ENCODE results near the gene HERC6.

HERC6 gene

DNA sequence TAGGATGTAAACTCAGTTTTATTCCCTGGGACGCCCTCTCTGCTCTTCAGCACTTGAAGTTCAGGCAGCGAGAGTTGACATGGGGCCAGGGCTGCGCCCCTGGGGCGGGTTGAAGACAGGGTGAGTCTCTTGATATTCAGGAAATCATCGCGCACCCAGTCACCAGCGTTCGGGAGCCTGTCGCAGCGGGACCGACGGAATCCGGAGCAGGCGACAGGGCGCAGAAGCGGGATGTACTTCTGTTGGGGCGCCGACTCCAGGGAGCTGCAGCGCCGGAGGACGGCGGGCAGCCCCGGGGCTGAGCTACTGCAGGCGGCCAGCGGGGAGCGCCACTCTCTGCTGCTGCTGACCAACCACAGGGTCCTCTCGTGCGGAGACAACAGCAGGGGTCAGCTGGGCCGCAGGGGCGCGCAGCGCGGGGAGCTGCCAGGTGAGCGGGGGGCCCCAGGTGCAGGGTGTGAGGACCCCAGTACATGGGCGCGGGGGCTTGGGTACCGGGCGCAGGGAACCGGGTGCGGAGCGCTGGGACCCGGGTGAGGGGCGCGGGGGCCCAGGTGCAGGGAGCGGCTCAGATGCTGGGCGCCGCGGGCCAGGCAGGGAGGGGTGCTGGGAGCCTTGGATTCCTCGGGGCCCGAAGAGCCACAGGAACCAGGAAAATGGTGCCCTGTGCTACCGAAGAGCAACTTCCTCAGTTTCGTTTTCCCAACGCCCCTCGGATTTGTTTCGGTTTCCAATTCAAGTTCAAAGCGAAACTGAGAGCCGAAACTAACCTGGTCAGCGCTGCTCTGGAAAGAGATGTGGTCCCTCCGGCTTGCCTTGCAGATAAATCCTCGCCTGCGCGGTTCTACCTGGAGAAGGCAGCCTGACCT lies at the start of gene HERC6:
Gene HERC6 (plus strand): TSS at position 162 of the 869 bp plus-strand sequence. CDS start 70 bp downstream, at position 232.
- TF ChIP-seq TAF1 (IDR thresholded peaks at IDR 0.05; ENCODE audit: low read depth), result no peak
- TF ChIP-seq, protein P1, sequence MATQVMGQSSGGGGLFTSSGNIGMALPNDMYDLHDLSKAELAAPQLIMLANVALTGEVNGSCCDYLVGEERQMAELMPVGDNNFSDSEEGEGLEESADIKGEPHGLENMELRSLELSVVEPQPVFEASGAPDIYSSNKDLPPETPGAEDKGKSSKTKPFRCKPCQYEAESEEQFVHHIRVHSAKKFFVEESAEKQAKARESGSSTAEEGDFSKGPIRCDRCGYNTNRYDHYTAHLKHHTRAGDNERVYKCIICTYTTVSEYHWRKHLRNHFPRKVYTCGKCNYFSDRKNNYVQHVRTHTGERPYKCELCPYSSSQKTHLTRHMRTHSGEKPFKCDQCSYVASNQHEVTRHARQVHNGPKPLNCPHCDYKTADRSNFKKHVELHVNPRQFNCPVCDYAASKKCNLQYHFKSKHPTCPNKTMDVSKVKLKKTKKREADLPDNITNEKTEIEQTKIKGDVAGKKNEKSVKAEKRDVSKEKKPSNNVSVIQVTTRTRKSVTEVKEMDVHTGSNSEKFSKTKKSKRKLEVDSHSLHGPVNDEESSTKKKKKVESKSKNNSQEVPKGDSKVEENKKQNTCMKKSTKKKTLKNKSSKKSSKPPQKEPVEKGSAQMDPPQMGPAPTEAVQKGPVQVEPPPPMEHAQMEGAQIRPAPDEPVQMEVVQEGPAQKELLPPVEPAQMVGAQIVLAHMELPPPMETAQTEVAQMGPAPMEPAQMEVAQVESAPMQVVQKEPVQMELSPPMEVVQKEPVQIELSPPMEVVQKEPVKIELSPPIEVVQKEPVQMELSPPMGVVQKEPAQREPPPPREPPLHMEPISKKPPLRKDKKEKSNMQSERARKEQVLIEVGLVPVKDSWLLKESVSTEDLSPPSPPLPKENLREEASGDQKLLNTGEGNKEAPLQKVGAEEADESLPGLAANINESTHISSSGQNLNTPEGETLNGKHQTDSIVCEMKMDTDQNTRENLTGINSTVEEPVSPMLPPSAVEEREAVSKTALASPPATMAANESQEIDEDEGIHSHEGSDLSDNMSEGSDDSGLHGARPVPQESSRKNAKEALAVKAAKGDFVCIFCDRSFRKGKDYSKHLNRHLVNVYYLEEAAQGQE (IDR thresholded peaks at IDR 0.05; ENCODE audit: low read depth), result no peak
- TF ChIP-seq, protein P2, sequence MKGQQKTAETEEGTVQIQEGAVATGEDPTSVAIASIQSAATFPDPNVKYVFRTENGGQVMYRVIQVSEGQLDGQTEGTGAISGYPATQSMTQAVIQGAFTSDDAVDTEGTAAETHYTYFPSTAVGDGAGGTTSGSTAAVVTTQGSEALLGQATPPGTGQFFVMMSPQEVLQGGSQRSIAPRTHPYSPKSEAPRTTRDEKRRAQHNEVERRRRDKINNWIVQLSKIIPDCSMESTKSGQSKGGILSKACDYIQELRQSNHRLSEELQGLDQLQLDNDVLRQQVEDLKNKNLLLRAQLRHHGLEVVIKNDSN (IDR thresholded peaks at IDR 0.05), result no peak
- TF ChIP-seq, protein P3, sequence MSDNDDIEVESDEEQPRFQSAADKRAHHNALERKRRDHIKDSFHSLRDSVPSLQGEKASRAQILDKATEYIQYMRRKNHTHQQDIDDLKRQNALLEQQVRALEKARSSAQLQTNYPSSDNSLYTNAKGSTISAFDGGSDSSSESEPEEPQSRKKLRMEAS (IDR thresholded peaks at IDR 0.05), result no peak
- no peak for TF ChIP-seq CREB1 (IDR thresholded peaks at IDR 0.05; ENCODE audit: low read depth)
- TF ChIP-seq FOXM1 (IDR thresholded peaks at IDR 0.05; ENCODE audit: borderline replicate concordance, low read depth), result no peak
- TF ChIP-seq TEAD4 (IDR thresholded peaks at IDR 0.05), result 0 out of 2 replicates have a peak, but pooled peaks have one; percentile 8
- TF ChIP-seq NFIC (IDR thresholded peaks at IDR 0.05), result no peak
- TF ChIP-seq ZBTB7A (IDR thresholded peaks at IDR 0.05; ENCODE audit: low read depth), result peak; percentile 99
- TF ChIP-seq EP300 (IDR thresholded peaks at IDR 0.05; ENCODE audit: borderline replicate concordance), result no peak
- no peak for TF ChIP-seq EGR1 (IDR thresholded peaks at IDR 0.05)
- TF ChIP-seq TCF12 (IDR thresholded peaks at IDR 0.05; ENCODE audit: low read depth), result peak; percentile 28; the same call in 1 of the 2 replicates
- TF ChIP-seq CEBPB (IDR thresholded peaks at IDR 0.05), result no peak
- TF ChIP-seq YY1 (IDR thresholded peaks at IDR 0.05; ENCODE audit: low read depth), result peak; percentile 6; the same call in 1 of the 2 replicates
- TF ChIP-seq RAD21 (IDR thresholded peaks at IDR 0.05; ENCODE audit: low read depth), result peak; percentile 52

DNA sequence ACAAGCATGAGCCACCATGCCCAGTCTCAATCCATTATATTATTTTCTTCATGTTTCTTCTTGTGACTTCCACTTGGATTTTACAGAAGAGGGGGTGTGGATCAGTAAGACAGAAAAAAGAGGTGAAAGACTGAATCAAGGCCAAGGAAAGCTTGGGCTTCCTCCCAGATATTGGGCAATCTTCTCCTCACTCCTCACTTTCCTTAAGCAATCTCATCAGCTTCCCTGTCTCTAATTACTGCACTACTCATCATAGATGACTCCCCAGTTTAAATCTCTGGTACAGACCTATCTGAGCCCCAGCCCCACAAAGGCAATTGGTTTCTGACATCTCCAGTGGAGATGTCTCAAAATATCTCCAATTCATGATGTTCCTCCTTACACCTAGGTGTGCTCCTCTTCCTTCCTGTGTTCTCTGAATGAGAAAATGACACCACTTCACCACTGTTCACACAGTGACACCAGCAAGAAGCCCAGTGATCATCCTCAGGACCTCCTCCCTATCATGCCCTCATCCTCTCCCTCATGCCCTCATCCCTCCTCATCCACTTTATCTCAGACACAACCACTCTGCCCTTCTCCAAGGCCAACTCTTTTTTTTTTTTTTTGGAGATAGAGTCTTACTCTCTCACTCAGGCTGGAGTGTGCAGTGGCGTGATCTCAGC lies 44.8 kb upstream of the HERC6 start:
- no peak for TF ChIP-seq TEAD4 (IDR thresholded peaks at IDR 0.05)
- no peak for TF ChIP-seq ZBTB7A (IDR thresholded peaks at IDR 0.05; ENCODE audit: low read depth)
- no peak for TF ChIP-seq TCF12 (IDR thresholded peaks at IDR 0.05; ENCODE audit: low read depth)
- TF ChIP-seq CEBPB (IDR thresholded peaks at IDR 0.05), result no peak
- TF ChIP-seq, protein P3 (IDR thresholded peaks at IDR 0.05), result no peak
- TF ChIP-seq, protein P1 (IDR thresholded peaks at IDR 0.05; ENCODE audit: low read depth), result no peak
- no peak for TF ChIP-seq TAF1 (IDR thresholded peaks at IDR 0.05; ENCODE audit: low read depth)
- no peak for TF ChIP-seq EP300 (IDR thresholded peaks at IDR 0.05; ENCODE audit: borderline replicate concordance)
- TF ChIP-seq YY1 (IDR thresholded peaks at IDR 0.05; ENCODE audit: low read depth), result no peak

DNA sequence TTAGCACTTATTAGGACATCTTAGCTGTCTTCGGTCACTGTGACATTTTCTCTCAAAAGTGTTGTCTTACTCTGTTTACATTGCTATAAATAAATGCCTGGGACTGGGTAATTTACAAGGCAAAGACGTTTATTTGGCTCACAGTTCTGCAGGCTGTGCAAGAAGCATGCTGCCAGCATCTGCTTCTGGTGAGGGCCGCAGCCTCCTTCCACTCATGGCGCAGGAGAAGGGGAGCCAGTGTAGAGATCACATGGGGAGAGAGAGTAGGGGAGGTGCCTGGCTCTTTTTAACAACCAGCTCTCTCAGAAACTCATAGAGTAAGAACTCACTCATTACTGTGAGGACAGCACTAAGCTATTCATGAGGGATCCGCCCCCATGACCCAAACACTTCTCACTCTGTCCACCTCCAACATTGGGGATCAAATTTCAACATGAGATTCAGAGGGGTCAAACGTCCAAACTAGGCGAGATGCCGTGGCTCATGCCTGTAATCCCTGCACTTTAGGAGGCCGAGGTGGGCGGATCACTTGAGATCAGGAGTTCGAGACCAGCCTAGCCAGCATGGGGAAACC lies 43.5 kb upstream of the HERC6 start:
- TF ChIP-seq ZBTB7A (IDR thresholded peaks at IDR 0.05; ENCODE audit: low read depth), result no peak
- no peak for TF ChIP-seq TAF1 (IDR thresholded peaks at IDR 0.05; ENCODE audit: low read depth)
- TF ChIP-seq, protein P3 (IDR thresholded peaks at IDR 0.05), result no peak
- no peak for TF ChIP-seq YY1 (IDR thresholded peaks at IDR 0.05; ENCODE audit: low read depth)
- no peak for TF ChIP-seq FOXM1 (IDR thresholded peaks at IDR 0.05; ENCODE audit: borderline replicate concordance, low read depth)
- TF ChIP-seq, protein P1 (IDR thresholded peaks at IDR 0.05; ENCODE audit: low read depth), result no peak
- no peak for TF ChIP-seq CEBPB (IDR thresholded peaks at IDR 0.05)
